ENCODE data around the gene PLA2G4F. TPM values are rescaled to one million over a fixed set of nuclear protein-coding genes. Genes with fewer than 3 reads are reported as not detected.
"Not testable (repeated sequence)": the region's sequence is repeated elsewhere in the genome, so short reads cannot be mapped to it uniquely, and the experiment has no call there.

PLA2G4F gene
- polyA plus RNA-seq, 1 donor, result not detected

- no peak for DNase-seq (ENCODE audit: low read depth)
Observed at GRCh38 chr15:42100021-42100800, 56.2 kb downstream of the PLA2G4F start.

GRCh38 chr15:42097018-42097417, 59.4 kb downstream of the PLA2G4F start:
- no peak for DNase-seq (ENCODE audit: low read depth)

DNA sequence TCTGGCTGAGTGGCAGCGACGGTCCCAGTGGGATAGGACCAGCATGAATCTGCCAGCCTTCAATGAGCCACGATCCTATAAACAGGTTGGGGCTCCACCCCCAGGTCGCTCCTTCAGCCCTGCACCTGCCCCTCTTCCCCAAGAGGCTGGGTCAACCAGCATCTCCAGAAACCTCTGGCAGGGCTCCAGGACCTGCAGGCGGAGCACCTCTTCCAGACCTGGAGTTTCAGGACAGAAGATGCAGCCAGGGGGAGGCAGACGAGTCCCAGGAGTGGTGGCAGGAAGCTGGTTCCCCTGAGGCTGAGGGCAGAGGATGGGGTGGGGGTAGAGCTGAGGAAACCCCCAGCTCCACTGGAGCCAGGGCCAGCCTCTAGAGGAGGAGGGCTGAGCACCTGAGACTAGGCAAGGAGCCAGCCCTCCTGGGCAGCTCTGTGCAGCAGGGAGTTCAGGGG, 61.9 kb downstream of the PLA2G4F start, which contains the start of gene PLA2G4D:
TSS of gene PLA2G4D (minus strand) at position 51 of the 452 bp plus-strand sequence. CDS start 103 bp downstream, outside the sequence.
- DNase-seq (ENCODE audit: low read depth), result no peak

- DNase-seq (ENCODE audit: low read depth), result no peak
Observed at GRCh38 chr15:42093966-42094365, 62.5 kb downstream of the PLA2G4F start.

GRCh38 chr15:42092398-42093318, 63.8 kb downstream of the PLA2G4F start:
- no peak for DNase-seq (ENCODE audit: low read depth)

DNA sequence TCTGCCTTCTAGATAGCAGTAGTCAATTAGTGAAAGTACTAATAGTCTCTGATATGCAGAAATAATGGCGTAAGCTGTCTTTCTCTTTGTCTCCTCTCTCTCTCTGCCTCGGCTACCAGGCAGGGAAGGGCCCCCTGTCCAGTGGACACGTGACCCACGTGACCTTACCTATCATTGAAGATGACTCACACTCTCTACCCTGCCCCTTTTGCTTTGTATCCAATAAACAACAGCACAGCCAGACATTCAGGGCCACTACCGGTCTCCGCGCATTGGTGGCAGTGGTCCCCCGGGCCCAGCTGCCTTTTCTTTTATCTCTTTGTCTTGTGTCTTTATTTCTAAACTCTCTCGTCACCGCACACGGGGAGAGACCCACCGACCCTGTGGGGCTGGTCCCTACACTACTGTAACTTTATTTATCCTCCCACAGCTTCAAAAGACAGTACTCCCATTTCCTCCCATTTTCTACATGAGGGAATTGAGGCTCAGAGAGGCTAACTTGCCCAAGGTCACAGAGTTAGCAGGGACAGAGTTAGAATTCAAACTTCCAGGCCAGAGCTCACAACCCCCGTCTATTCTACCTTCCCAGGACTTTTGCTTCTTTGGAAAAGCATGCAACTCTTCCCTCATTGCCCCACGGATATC, 64.6 kb downstream of the PLA2G4F start:
- DNase-seq (ENCODE audit: low read depth), result not testable (repeated sequence)

DNA sequence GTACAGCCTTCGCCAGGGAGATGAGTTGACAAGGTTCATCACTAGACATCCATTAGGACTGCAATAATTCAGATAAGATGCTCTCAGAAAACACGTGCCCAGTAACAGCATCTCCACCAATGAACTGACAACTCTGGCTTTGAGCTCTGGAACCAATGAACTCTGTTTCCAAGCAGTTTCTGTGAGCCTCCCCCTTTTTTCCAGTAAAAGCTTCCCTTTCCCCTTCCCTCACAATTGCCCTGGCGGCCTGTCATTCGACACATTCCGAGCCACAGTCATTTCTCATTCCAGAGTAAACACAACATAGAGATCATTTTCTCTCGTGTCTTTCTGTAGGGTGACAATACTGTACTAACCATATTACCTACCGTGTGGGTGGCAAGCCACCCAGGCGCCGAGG, 65.7 kb downstream of the PLA2G4F start:
- no peak for DNase-seq (ENCODE audit: low read depth)

- DNase-seq (ENCODE audit: low read depth), result no peak
Observed at GRCh38 chr15:42090370-42090769, 66.1 kb downstream of the PLA2G4F start.

- DNase-seq (ENCODE audit: low read depth), result no peak
Observed at GRCh38 chr15:42089942-42090341, 66.5 kb downstream of the PLA2G4F start.

Other genes with a start within 250 kb of the PLA2G4F start
- 39.6 TPM for gene EHD4, start 184.1 kb downstream of the PLA2G4F start, polyA plus RNA-seq (ENCODE audit: insufficient read length)
- 2.0 TPM for gene PLA2G4E, start 135.6 kb downstream of the PLA2G4F start, polyA plus RNA-seq (ENCODE audit: insufficient read length)
- gene PLA2G4D, start 62.1 kb downstream of the PLA2G4F start, polyA plus RNA-seq (ENCODE audit: insufficient read length), result 0.14 TPM
- gene VPS39, start 51.7 kb upstream of the PLA2G4F start, polyA plus RNA-seq (ENCODE audit: insufficient read length), result 46.7 TPM
- 14.9 TPM for gene GANC, start 116.6 kb upstream of the PLA2G4F start, polyA plus RNA-seq (ENCODE audit: insufficient read length)
- gene TMEM87A, start 116.8 kb upstream of the PLA2G4F start, polyA plus RNA-seq (ENCODE audit: insufficient read length), result 38.0 TPM
- gene CAPN3, start 202.9 kb upstream of the PLA2G4F start, polyA plus RNA-seq (ENCODE audit: insufficient read length), result 495 TPM